GM12878 (cell line): ENCODE results near the gene ZDHHC14. TPM values are rescaled to one million over a fixed set of nuclear protein-coding genes. Genes with fewer than 3 reads are reported as not detected.

Experiments
- ATAC-seq: fragments of 200-7000 bp; cut with Tn5 transposase; 3 replicates; pipeline ENCODE4 v1.9.1; 2020; ENCODE audit warnings: mild to moderate bottlenecking, moderate library complexity
- BruUV-seq: library from RNA; stranded (reverse); fragments of 400-500 nt; replicated peaks from 2 replicates; lab custom pipeline; 2021; lab: Mats Ljungman, UMichigan
- CTCF ChIA-PET: fragments of 300-600 bp; sonication (Branson Sonifier 250); formaldehyde crosslinking; extraction: SDS; loops from one replicate; lab custom pipeline; 2021; ENCODE audit warnings: inconsistent platforms; lab: Yijun Ruan, JAX
- POLR2A ChIA-PET: fragments of 350-600 bp; formaldehyde crosslinking; extraction: SDS; loops from one replicate; lab custom pipeline; 2021; ENCODE audit warnings: inconsistent platforms; lab: Charles Lee
- RAD21 ChIA-PET: fragments of 300-600 bp; sonication (Branson Sonifier 250); formaldehyde crosslinking; loops from one replicate; lab custom pipeline; 2023; ENCODE audit warnings: antibody characterized with exemption; ENCODE audit not compliant: unreplicated experiment; lab: Charles Lee
- SMC1A ChIA-PET: fragments of 300-600 bp; sonication (Branson Sonifier 250); formaldehyde crosslinking; loops from one replicate; lab custom pipeline; 2023; ENCODE audit not compliant: unreplicated experiment, uncharacterized antibody; lab: Charles Lee
- DNase-seq: peaks from one replicate; pipeline ENCODE4 v3.0.0-alpha.2; 2011; ENCODE audit warnings: low read depth, low spot score
- FAIRE-seq: peaks from 3 replicates; lab custom pipeline; 2011; peaks lifted over from hg19 to GRCh38; lab: Jason Lieb, UNC
- H2AFZ ChIP-seq: 2 replicates; pipeline ENCODE4 v1.6.0; 2011; ENCODE audit warnings: low read depth, low read length, control low read depth; ENCODE audit not compliant: control insufficient read depth
- H3K27ac ChIP-seq: 2 replicates; pipeline ENCODE4 v1.5.1; 2011; ENCODE audit warnings: control low read depth; ENCODE audit not compliant: control insufficient read depth, insufficient read depth
- H3K27me3 ChIP-seq, 2 experiments: replicated peaks in 1 of 2; 2 replicates each; pipeline versions ENCODE4 v1.6.0 to v1.6.1; 2011; ENCODE audit warnings: low read length in 1 of 2; ENCODE audit not compliant: control insufficient read depth in 2 of 2, insufficient read depth in 2 of 2
- H3K36me3 ChIP-seq, 2 experiments: 2 replicates each; pipeline ENCODE4 v1.5.1; 2011; ENCODE audit warnings: low read length in 1 of 2; ENCODE audit not compliant: control insufficient read depth in 2 of 2, insufficient read depth in 2 of 2
- H3K4me1 ChIP-seq: 2 replicates; pipeline ENCODE4 v1.6.1; 2011; ENCODE audit warnings: mild to moderate bottlenecking, low read length, moderate library complexity, mixed read lengths; ENCODE audit not compliant: control insufficient read depth, insufficient read depth
- H3K4me2 ChIP-seq: 2 replicates; pipeline ENCODE4 v1.6.0; 2011; ENCODE audit warnings: control low read depth; ENCODE audit not compliant: control insufficient read depth, insufficient read depth
- H3K4me3 ChIP-seq: fragments of 200-600 bp; sonication (generic); 2 replicates; pipeline ENCODE4 v1.5.1; 2016
- H3K79me2 ChIP-seq: 2 replicates; pipeline ENCODE4 v1.6.0; 2011; ENCODE audit warnings: low read length; ENCODE audit not compliant: control insufficient read depth, insufficient read depth
- H3K9ac ChIP-seq: 2 replicates; pipeline ENCODE4 v1.8.0; 2011; ENCODE audit warnings: low read length, control low read depth, mixed read lengths; ENCODE audit not compliant: control insufficient read depth, insufficient read depth
- H3K9me3 ChIP-seq: replicated peaks from 3 replicates; pipeline ENCODE4 v1.5.1; 2011; ENCODE audit warnings: mild to moderate bottlenecking, low read length; ENCODE audit not compliant: control insufficient read depth, insufficient read depth
- H4K20me1 ChIP-seq: 2 replicates; pipeline ENCODE4 v1.6.0; 2011; ENCODE audit not compliant: control insufficient read depth, insufficient read depth
- ESRRA ChIP-seq: IDR thresholded peaks from 2 replicates; pipeline ENCODE4 v1.6.1; 2012; ENCODE audit warnings: mild to moderate bottlenecking, low read length, improper control_type of control experiment
- HDAC6 ChIP-seq: fragments of 200-600 bp; sonication (generic); IDR thresholded peaks from one replicate; pipeline ENCODE4 v1.8.0; 2017; ENCODE audit warnings: antibody characterized with exemption; ENCODE audit not compliant: unreplicated experiment
- RAD21 ChIP-seq: IDR thresholded peaks from 2 replicates; pipeline ENCODE4 v1.6.1; 2011; ENCODE audit warnings: mild to moderate bottlenecking, low read depth, low read length, moderate library complexity; ENCODE audit not compliant: insufficient read depth
- RAD51 ChIP-seq: fragments of 450-650 bp; IDR thresholded peaks from 2 replicates; pipeline ENCODE4 v1.6.1; 2016; ENCODE audit warnings: moderate library complexity, mild to moderate bottlenecking, inconsistent platforms
- SMC3 ChIP-seq: IDR thresholded peaks from 2 replicates; pipeline ENCODE4 v1.6.1; 2011; ENCODE audit warnings: low read length, improper control_type of control experiment, borderline replicate concordance
- TARDBP ChIP-seq: IDR thresholded peaks from 2 replicates; pipeline ENCODE4 v1.6.1; 2016; ENCODE audit warnings: borderline replicate concordance
- WGBS: methylation state at CpG from one replicate; pipeline ENCODE4 v1.1.6; 2016; ENCODE audit warnings: low lambda C conversion rate; ENCODE audit not compliant: insufficient replicate concordance, insufficient coverage; ENCODE audit errors: missing lambda C conversion rate; 5-methylcytosine and 5-hydroxymethylcytosine counted together
- in situ Hi-C: fragments of 300-500 bp; cut with MboI; formaldehyde crosslinking; loops from 9 replicates; pipeline ENCODE4 v1.14.3; 2018; ENCODE audit warnings: mixed read lengths
- intact Hi-C: fragments of 100-400 bp; cut with micrococcal nuclease; formaldehyde crosslinking; loops from one replicate; pipeline ENCODE4 v1.14.2; 2022; ENCODE audit not compliant: unreplicated experiment
- polyA plus RNA-seq, 11 experiments: library from polyadenylated mRNA; depleted of rRNA in 4 of 11; unstranded in 6 of 11; stranded (reverse) in 5 of 11; fragments of >200 nt; fragmentation: Nextera tagmentation in 4 of 11; fragmentation: Illumina TruSeq in 1 of 11; extraction: Ambion mirVana in 4 of 11; extraction: Trizol in 1 of 11; gene quantifications; 1 replicate in 1 of 11; 2 replicates in 10 of 11; pipeline versions ENCODE4 v1.2.1 to v1.2.3, GENCODE V29; 2011 to 2016; ENCODE audit warnings: inconsistent platforms in 2 of 11, missing spikeins in 2 of 11, low read depth in 1 of 11
- total RNA-seq, 4 experiments: library from RNA; depleted of rRNA in 3 of 4; stranded (reverse); fragments of >200 nt in 3 of 4; fragmentation: Illumina TruSeq in 1 of 4; extraction: Trizol in 1 of 4; gene quantifications; 2 replicates each; pipeline versions ENCODE4 v1.2.1 to v1.2.3, GENCODE V29; 2013 to 2021
- TF ChIP-seq, protein P1 (sequence below), 3 experiments: IDR thresholded peaks in 2 of 3; conservative IDR thresholded peaks in 1 of 3; 2 replicates each; pipeline ENCODE4 v1.5.1; 2011; ENCODE audit warnings: low read depth in 3 of 3, low read length in 3 of 3, mild to moderate bottlenecking in 3 of 3, control low read depth in 2 of 3, moderate library complexity in 2 of 3, inconsistent platforms in 1 of 3, mixed read lengths in 1 of 3; ENCODE audit not compliant: control insufficient read depth in 2 of 3, insufficient read depth in 1 of 3; ENCODE audit errors: extremely low read depth in 1 of 3
- TF ChIP-seq, protein P2 (sequence below): IDR thresholded peaks from 2 replicates; pipeline ENCODE4 v1.6.1; 2011; ENCODE audit warnings: borderline replicate concordance, low read depth, mild to moderate bottlenecking, moderate library complexity, mixed read lengths, low read length; ENCODE audit not compliant: insufficient read depth; ENCODE audit errors: extremely low read length
- TF ChIP-seq, protein P3 (sequence below): IDR thresholded peaks from 2 replicates; pipeline ENCODE4 v1.6.1; 2012; ENCODE audit warnings: low read length, inconsistent platforms

ZDHHC14 gene
- total and polyA plus RNA-seq, 10 of the 15 experiments (the other 5 are each of a cell fraction or from before 2014, with no cell fraction given), result 0.15 to 16.0 (median 0.76) TPM; not detected in 1

- Histone ChIP-seq H4K20me1 (no peaks in the 10 kb centered on the region), H3K4me2 (no peak overlapping the region), H2AFZ (no peak overlapping the region), H3K9me3 (peaks cover 2% of the 10 kb centered on the region; the same call in 2 of the 3 replicates), H3K27me3 (no peaks in the 10 kb centered on the region), H3K9ac (no peak overlapping the region), H3K27ac (no peak overlapping the region), H3K36me3 (no peaks in the 10 kb centered on the region), H3K4me3 (no peak overlapping the region), H3K4me1 (no peaks in the 10 kb centered on the region), H3K79me2 (no peaks in the 10 kb centered on the region)
- intact Hi-C loops (no loop called here), in situ Hi-C loops (no loop called here)
- BruUV-seq, result no TSS peak
- ATAC-seq (no peak), DNase-seq (no peak), FAIRE-seq (no peak)
- WGBS, result 55% methylated on average over 2 of the region's 2 CpGs
- ChIA-PET CTCF (interaction anchor here (1.1 kb wide), 1 partner anchor 66 kb away, joined by 3 read pairs; the partner anchor contains the start of gene TMEM242), RAD21 (no interaction called here), SMC1A (interaction anchor here (5.5 kb wide), 1 partner anchor 73 kb away, joined by 81 read pairs; no protein-coding TSS in a partner anchor), POLR2A (no interaction called here)
- TF ChIP-seq, protein P1, sequence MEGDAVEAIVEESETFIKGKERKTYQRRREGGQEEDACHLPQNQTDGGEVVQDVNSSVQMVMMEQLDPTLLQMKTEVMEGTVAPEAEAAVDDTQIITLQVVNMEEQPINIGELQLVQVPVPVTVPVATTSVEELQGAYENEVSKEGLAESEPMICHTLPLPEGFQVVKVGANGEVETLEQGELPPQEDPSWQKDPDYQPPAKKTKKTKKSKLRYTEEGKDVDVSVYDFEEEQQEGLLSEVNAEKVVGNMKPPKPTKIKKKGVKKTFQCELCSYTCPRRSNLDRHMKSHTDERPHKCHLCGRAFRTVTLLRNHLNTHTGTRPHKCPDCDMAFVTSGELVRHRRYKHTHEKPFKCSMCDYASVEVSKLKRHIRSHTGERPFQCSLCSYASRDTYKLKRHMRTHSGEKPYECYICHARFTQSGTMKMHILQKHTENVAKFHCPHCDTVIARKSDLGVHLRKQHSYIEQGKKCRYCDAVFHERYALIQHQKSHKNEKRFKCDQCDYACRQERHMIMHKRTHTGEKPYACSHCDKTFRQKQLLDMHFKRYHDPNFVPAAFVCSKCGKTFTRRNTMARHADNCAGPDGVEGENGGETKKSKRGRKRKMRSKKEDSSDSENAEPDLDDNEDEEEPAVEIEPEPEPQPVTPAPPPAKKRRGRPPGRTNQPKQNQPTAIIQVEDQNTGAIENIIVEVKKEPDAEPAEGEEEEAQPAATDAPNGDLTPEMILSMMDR (IDR thresholded peaks at IDR 0.05 in 2 of 3, conservative IDR thresholded peaks at IDR 0.05 in 1 of 3; ENCODE audit: control insufficient read depth in 2 of 3, extremely low read depth in 1 of 3, insufficient read depth in 1 of 3, low read depth in 3 of 3, low read length in 3 of 3), result no peak
- TF ChIP-seq, protein P2, sequence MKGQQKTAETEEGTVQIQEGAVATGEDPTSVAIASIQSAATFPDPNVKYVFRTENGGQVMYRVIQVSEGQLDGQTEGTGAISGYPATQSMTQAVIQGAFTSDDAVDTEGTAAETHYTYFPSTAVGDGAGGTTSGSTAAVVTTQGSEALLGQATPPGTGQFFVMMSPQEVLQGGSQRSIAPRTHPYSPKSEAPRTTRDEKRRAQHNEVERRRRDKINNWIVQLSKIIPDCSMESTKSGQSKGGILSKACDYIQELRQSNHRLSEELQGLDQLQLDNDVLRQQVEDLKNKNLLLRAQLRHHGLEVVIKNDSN, result no peak
- TF ChIP-seq HDAC6 (no peak), RAD21 (no peak), TARDBP (no peak), SMC3 (no peak), RAD51 (no peak), ESRRA (no peak)
- TF ChIP-seq, protein P3, sequence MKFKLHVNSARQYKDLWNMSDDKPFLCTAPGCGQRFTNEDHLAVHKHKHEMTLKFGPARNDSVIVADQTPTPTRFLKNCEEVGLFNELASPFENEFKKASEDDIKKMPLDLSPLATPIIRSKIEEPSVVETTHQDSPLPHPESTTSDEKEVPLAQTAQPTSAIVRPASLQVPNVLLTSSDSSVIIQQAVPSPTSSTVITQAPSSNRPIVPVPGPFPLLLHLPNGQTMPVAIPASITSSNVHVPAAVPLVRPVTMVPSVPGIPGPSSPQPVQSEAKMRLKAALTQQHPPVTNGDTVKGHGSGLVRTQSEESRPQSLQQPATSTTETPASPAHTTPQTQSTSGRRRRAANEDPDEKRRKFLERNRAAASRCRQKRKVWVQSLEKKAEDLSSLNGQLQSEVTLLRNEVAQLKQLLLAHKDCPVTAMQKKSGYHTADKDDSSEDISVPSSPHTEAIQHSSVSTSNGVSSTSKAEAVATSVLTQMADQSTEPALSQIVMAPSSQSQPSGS, result no peak
These were observed 7.9 kb downstream of the ZDHHC14 start for GRCh38 chr6:157388924-157389323.
